ENCODE results near the gene FMNL2. TPM values are rescaled to one million over a fixed set of nuclear protein-coding genes. Genes with fewer than 3 reads are reported as not detected.

Gene FMNL2
- total RNA-seq, 1 experiment from 2014 or later: 33.6 TPM

DNA sequence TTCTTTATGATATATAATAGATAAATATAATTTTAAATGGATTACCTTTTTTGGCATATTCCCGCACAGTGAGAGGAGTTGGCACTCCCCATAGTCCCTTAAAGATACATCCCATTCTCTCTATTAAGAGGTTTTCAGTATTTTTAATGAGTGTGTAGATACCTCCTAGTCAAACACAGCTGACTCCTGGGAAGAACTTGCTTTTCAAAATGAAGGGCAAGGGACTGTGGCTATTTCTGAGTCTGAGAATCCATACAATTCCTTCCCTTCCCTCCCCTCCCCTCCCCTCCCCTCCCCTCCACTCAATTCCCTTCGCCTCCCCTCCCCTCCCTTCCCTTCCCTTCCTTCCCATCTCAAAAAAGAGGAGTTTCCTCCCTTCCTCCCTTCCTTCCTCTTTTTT, 288.8 kb downstream of the FMNL2 start:
- Histone ChIP-seq H4K20me1 (ENCODE audit: control insufficient read depth, insufficient read depth, insufficient read length) (no peaks in the 10 kb centered on the region), H2AFZ (ENCODE audit: low read length) (no peak overlapping the region), H4K5ac (ENCODE audit: insufficient read length, low read depth, low read length) (no peak overlapping the region), H3K27me3 (ENCODE audit: insufficient read depth, low read length) (no peaks in the 10 kb centered on the region), H3K14ac (ENCODE audit: insufficient read depth, low read length) (no peak overlapping the region), H2AK5ac (ENCODE audit: insufficient read length, low read length) (no peak overlapping the region), H2BK12ac (ENCODE audit: insufficient read length, low read depth, low read length) (no peak overlapping the region), H2BK15ac (ENCODE audit: low read depth, low read length) (no peak overlapping the region), H3K4me2 (ENCODE audit: insufficient read depth, insufficient read length, low read length) (no peak overlapping the region), H2BK5ac (ENCODE audit: insufficient read length, low read length) (no peak overlapping the region), H2BK20ac (ENCODE audit: low read depth, low read length, poor library complexity, severe bottlenecking) (no peak overlapping the region), H3K4me1 (ENCODE audit: insufficient read depth, low read length) (no peaks in the 10 kb centered on the region), H3K9ac (ENCODE audit: extremely low read depth, insufficient read length, low read length) (no peak overlapping the region), H3K18ac (ENCODE audit: insufficient read length, low read depth, low read length) (no peak overlapping the region), H3T11ph (ENCODE audit: low read length) (no peak overlapping the region), H3K23ac (ENCODE audit: insufficient read length, low read depth, low read length) (no peak overlapping the region), H4K8ac (replicated peaks; ENCODE audit: insufficient read length, low read depth, low read length) (no peak overlapping the region), H2BK120ac (ENCODE audit: low read depth, low read length, poor library complexity, severe bottlenecking) (no peak overlapping the region), H4K91ac (ENCODE audit: insufficient read length, low read depth, low read length) (no peak overlapping the region), H3K79me1 (ENCODE audit: insufficient read depth, low read depth, low read length, poor library complexity, severe bottlenecking) (no peaks in the 10 kb centered on the region), H3K56ac (ENCODE audit: insufficient read length, low read depth, low read length) (no peak overlapping the region), H3K4ac (ENCODE audit: low read depth, low read length) (no peak overlapping the region), H3K79me2 (ENCODE audit: insufficient read depth, low read length) (no peaks in the 10 kb centered on the region), H3K23me2 (ENCODE audit: insufficient read length, low read depth, low read length, poor library complexity, severe bottlenecking) (no peaks in the 10 kb centered on the region), H3K9me3 (ENCODE audit: control insufficient read depth, low read depth, low read length) (no peaks in the 10 kb centered on the region), H3K27ac (ENCODE audit: insufficient read length, low read depth, low read length) (no peak overlapping the region)
- H3K4me3 Mint-ChIP-seq: no peak overlapping the region
- no CpG with 5 or more reads among the region's 2 CpGs for WGBS (ENCODE audit: extremely low coverage, insufficient read length, low lambda C conversion rate)
- H3K27me3 Mint-ChIP-seq (ENCODE audit: low read depth): no peaks in the 10 kb centered on the region
- H3K9me3 Mint-ChIP-seq: no peaks in the 10 kb centered on the region; a peak in 1 of 5 replicates
- H3K36me3 Mint-ChIP-seq (ENCODE audit: insufficient read depth in 1 of 3, low read depth in 3 of 3): peaks cover 15 to 43% (median 43%) of the 10 kb centered on the region in 3 experiments; a peak in 6 of 7 replicates
- no peak overlapping the region for H3K27ac Mint-ChIP-seq
- DNase-seq: no peak
- H3K4me1 Mint-ChIP-seq: no peaks in the 10 kb centered on the region
- TF ChIP-seq, protein P1, sequence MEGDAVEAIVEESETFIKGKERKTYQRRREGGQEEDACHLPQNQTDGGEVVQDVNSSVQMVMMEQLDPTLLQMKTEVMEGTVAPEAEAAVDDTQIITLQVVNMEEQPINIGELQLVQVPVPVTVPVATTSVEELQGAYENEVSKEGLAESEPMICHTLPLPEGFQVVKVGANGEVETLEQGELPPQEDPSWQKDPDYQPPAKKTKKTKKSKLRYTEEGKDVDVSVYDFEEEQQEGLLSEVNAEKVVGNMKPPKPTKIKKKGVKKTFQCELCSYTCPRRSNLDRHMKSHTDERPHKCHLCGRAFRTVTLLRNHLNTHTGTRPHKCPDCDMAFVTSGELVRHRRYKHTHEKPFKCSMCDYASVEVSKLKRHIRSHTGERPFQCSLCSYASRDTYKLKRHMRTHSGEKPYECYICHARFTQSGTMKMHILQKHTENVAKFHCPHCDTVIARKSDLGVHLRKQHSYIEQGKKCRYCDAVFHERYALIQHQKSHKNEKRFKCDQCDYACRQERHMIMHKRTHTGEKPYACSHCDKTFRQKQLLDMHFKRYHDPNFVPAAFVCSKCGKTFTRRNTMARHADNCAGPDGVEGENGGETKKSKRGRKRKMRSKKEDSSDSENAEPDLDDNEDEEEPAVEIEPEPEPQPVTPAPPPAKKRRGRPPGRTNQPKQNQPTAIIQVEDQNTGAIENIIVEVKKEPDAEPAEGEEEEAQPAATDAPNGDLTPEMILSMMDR (conservative IDR thresholded peaks at IDR 0.05): no peak

All from H9 (cell line).